IPS DF 6.9 (cell line): ENCODE results near the gene MEF2A.
"Not testable (repeated sequence)": the region's sequence is repeated elsewhere in the genome, so short reads cannot be mapped to it uniquely, and the experiment has no call there.

ENCODE experiments used
- DNase-seq: peaks from one replicate; pipeline ENCODE4 v3.0.0-alpha.2; 2013; ENCODE audit warnings: low read depth, low spot score
- H3K27ac ChIP-seq: one replicate; pipeline ENCODE4 v1.5.1; 2013; ENCODE audit warnings: low read length, control low read depth
- H3K27me3 ChIP-seq: 2 replicates; pipeline ENCODE4 v1.6.1; 2013; ENCODE audit warnings: mild to moderate bottlenecking, low read length; ENCODE audit not compliant: control insufficient read depth, insufficient read depth
- H3K36me3 ChIP-seq: 2 replicates; pipeline ENCODE4 v1.6.1; 2013; ENCODE audit warnings: low read length; ENCODE audit not compliant: control insufficient read depth, insufficient read depth
- H3K4me1 ChIP-seq: 2 replicates; pipeline ENCODE4 v1.6.1; 2013; ENCODE audit warnings: low read length; ENCODE audit not compliant: control insufficient read depth, insufficient read depth
- H3K4me3 ChIP-seq: 2 replicates; pipeline ENCODE4 v1.5.1; 2013; ENCODE audit warnings: mild to moderate bottlenecking, low read length
- H3K9me3 ChIP-seq: 2 replicates; pipeline ENCODE4 v1.6.1; 2013; ENCODE audit warnings: low read length, inconsistent platforms; ENCODE audit not compliant: control insufficient read depth, insufficient read depth
- WGBS: extraction: QIAGEN DNeasy Blood & Tissue Kit; methylation state at CpG from one replicate; pipeline ENCODE4 v1.1.7; 2013; ENCODE audit warnings: mixed read lengths, missing lambda C conversion rate; ENCODE audit not compliant: insufficient read length, insufficient coverage; 5-methylcytosine and 5-hydroxymethylcytosine counted together

Gene MEF2A

GRCh38 chr15:99644913-99645542 is 79.2 kb downstream of the MEF2A start:
- no peaks in the 10 kb centered on the region for H3K4me1 ChIP-seq
- H3K27me3 ChIP-seq: no peaks in the 10 kb centered on the region
- H3K27ac ChIP-seq: no peak overlapping the region
- DNase-seq: no peak
- H3K9me3 ChIP-seq: no peaks in the 10 kb centered on the region
- H3K36me3 ChIP-seq: no peaks in the 10 kb centered on the region
- 100% methylated on average over 1 of the region's 2 CpGs for WGBS
- no peak overlapping the region for H3K4me3 ChIP-seq

GRCh38 chr15:99645543-99645935 is 79.8 kb downstream of the MEF2A start:
- Histone ChIP-seq H3K36me3 (no peaks in the 10 kb centered on the region), H3K9me3 (no peaks in the 10 kb centered on the region), H3K27me3 (no peaks in the 10 kb centered on the region), H3K4me1 (no peaks in the 10 kb centered on the region), H3K27ac (no peak overlapping the region), H3K4me3 (no peak overlapping the region)
- WGBS: no CpG with 5 or more reads among the region's 3 CpGs
- no peak for DNase-seq

- H3K4me1 ChIP-seq: no peaks in the 10 kb centered on the region
- no peak overlapping the region for H3K27ac ChIP-seq
- DNase-seq: no peak
- no peaks in the 10 kb centered on the region for H3K9me3 ChIP-seq
- H3K4me3 ChIP-seq: no peak overlapping the region
- no peaks in the 10 kb centered on the region for H3K27me3 ChIP-seq
- no peaks in the 10 kb centered on the region for H3K36me3 ChIP-seq
Measured at GRCh38 chr15:99645951-99646350, 80.2 kb downstream of the MEF2A start.

- no CpG with 5 or more reads among the region's 6 CpGs for WGBS
- H3K27ac ChIP-seq: no peak overlapping the region
- no peak for DNase-seq
- H3K36me3 ChIP-seq: no peaks in the 10 kb centered on the region
- H3K9me3 ChIP-seq: no peaks in the 10 kb centered on the region
- H3K4me3 ChIP-seq: no peak overlapping the region
- no peaks in the 10 kb centered on the region for H3K4me1 ChIP-seq
- no peaks in the 10 kb centered on the region for H3K27me3 ChIP-seq
Measured at GRCh38 chr15:99651023-99651807, 85.4 kb downstream of the MEF2A start.

- WGBS: no CpG with 5 or more reads among the region's 1 CpG
- no peak overlapping the region for H3K4me3 ChIP-seq
- H3K27me3 ChIP-seq: no peaks in the 10 kb centered on the region
- H3K27ac ChIP-seq: no peak overlapping the region
- H3K36me3 ChIP-seq: no peaks in the 10 kb centered on the region
- no peaks in the 10 kb centered on the region for H3K9me3 ChIP-seq
- no peaks in the 10 kb centered on the region for H3K4me1 ChIP-seq
- no peak for DNase-seq
Measured at GRCh38 chr15:99656205-99656604, 90.4 kb downstream of the MEF2A start.

GRCh38 chr15:99657996-99658395 is 92.2 kb downstream of the MEF2A start:
- no peaks in the 10 kb centered on the region for H3K4me1 ChIP-seq
- no peak for DNase-seq
- H3K36me3 ChIP-seq: no peaks in the 10 kb centered on the region
- H3K27me3 ChIP-seq: no peaks in the 10 kb centered on the region
- WGBS: no CpG with 5 or more reads among the region's 2 CpGs
- H3K4me3 ChIP-seq: no peak overlapping the region
- H3K9me3 ChIP-seq: no peaks in the 10 kb centered on the region
- no peak overlapping the region for H3K27ac ChIP-seq

GRCh38 chr15:99662903-99663302 is 97.1 kb downstream of the MEF2A start:
- H3K36me3 ChIP-seq: no peaks in the 10 kb centered on the region
- no peaks in the 10 kb centered on the region for H3K4me1 ChIP-seq
- no peak overlapping the region for H3K4me3 ChIP-seq
- no peaks in the 10 kb centered on the region for H3K27me3 ChIP-seq
- H3K9me3 ChIP-seq: no peaks in the 10 kb centered on the region
- no peak overlapping the region for H3K27ac ChIP-seq
- no peak for DNase-seq
- WGBS: 100% methylated on average over 1 of the region's 2 CpGs

GRCh38 chr15:99666073-99666472 is 100.3 kb downstream of the MEF2A start:
- not testable (repeated sequence) for H3K4me1 ChIP-seq, H3K9me3 ChIP-seq, H3K27me3 ChIP-seq, H3K36me3 ChIP-seq, DNase-seq, H3K27ac ChIP-seq, H3K4me3 ChIP-seq
- WGBS: no CpG with 5 or more reads among the region's 6 CpGs

GRCh38 chr15:99668533-99669182 is 102.9 kb downstream of the MEF2A start:
- H3K27ac ChIP-seq: no peak overlapping the region
- no peaks in the 10 kb centered on the region for H3K4me1 ChIP-seq
- H3K36me3 ChIP-seq: no peaks in the 10 kb centered on the region
- no peaks in the 10 kb centered on the region for H3K9me3 ChIP-seq
- no CpG with 5 or more reads among the region's 2 CpGs for WGBS
- H3K4me3 ChIP-seq: no peak overlapping the region
- no peak for DNase-seq
- no peaks in the 10 kb centered on the region for H3K27me3 ChIP-seq

- no peak for DNase-seq
- WGBS: no CpG with 5 or more reads among the region's 1 CpG
- H3K27ac ChIP-seq: no peak overlapping the region
- no peaks in the 10 kb centered on the region for H3K36me3 ChIP-seq
- H3K9me3 ChIP-seq: no peaks in the 10 kb centered on the region
- H3K27me3 ChIP-seq: no peaks in the 10 kb centered on the region
- H3K4me1 ChIP-seq: no peaks in the 10 kb centered on the region
- no peak overlapping the region for H3K4me3 ChIP-seq
Measured at GRCh38 chr15:99669250-99669649, 103.5 kb downstream of the MEF2A start.
